ENCODE data around the gene NUDT3.
A peak's percentile ranks its signal among the peaks of the same experiment; 100 is the strongest.

NUDT3 gene

GRCh38 chr6:34236131-34236442, 156.4 kb downstream of the NUDT3 start:
- DNase-seq, result peak; percentile 78

GRCh38 chr6:34235307-34236130, 156.9 kb downstream of the NUDT3 start:
- peak; percentile 67 for DNase-seq

GRCh38 chr6:34234667-34235306, 157.7 kb downstream of the NUDT3 start:
- DNase-seq, result no peak

- DNase-seq, result no peak
These were observed 158.6 kb downstream of the NUDT3 start for GRCh38 chr6:34233867-34234266.

- no peak for DNase-seq
These were observed 159.6 kb downstream of the NUDT3 start for GRCh38 chr6:34232901-34233300.

GRCh38 chr6:34231566-34232336, 160.7 kb downstream of the NUDT3 start:
- no peak for DNase-seq

- DNase-seq, result no peak
These were observed 161.7 kb downstream of the NUDT3 start for GRCh38 chr6:34230653-34231371.

- no peak for DNase-seq
These were observed 162.6 kb downstream of the NUDT3 start for GRCh38 chr6:34229877-34230276.
